WTC11 (cell line): ENCODE measurements around the gene PCDHGA8. TPM values are rescaled to one million over a fixed set of nuclear protein-coding genes. Genes with fewer than 3 reads are reported as not detected.

Source experiments
- ATAC-seq: fragments of 200-7000 bp; cut with Tn5 transposase; 2 replicates; pipeline ENCODE4 v1.10.0; 2021; ENCODE audit warnings: mild to moderate bottlenecking, moderate library complexity
- CTCF ChIA-PET: fragments of 300-600 bp; sonication (Branson Sonifier 250); formaldehyde crosslinking; loops from one replicate; lab custom pipeline; 2021; ENCODE audit warnings: antibody characterized with exemption; lab: Charles Lee
- POLR2A ChIA-PET: fragments of 350-600 bp; sonication (Branson Sonifier 250); formaldehyde crosslinking; loops from one replicate; lab custom pipeline; 2021; ENCODE audit warnings: antibody characterized with exemption; lab: Charles Lee
- DNase-seq: peaks from one replicate; pipeline ENCODE4 v3.0.0; 2021; ENCODE audit warnings: low spot score
- H3K27ac Mint-ChIP-seq: 2 replicates; pipeline ENCODE4 v1.8.0; 2021; ENCODE audit warnings: mixed read lengths
- H3K27me3 Mint-ChIP-seq: 2 replicates; pipeline ENCODE4 v1.8.0; 2021; ENCODE audit warnings: low read depth, mild to moderate bottlenecking, moderate library complexity, mixed read lengths
- H3K36me3 Mint-ChIP-seq: 2 replicates; pipeline ENCODE4 v1.8.0; 2021; ENCODE audit warnings: mixed read lengths
- H3K4me1 Mint-ChIP-seq: 2 replicates; pipeline ENCODE4 v1.8.0; 2022; ENCODE audit warnings: mixed read lengths
- H3K4me3 Mint-ChIP-seq: 2 replicates; pipeline ENCODE4 v1.8.0; 2021; ENCODE audit warnings: mild to moderate bottlenecking, moderate library complexity, mixed read lengths
- H3K9me3 Mint-ChIP-seq: 2 replicates; pipeline ENCODE4 v1.8.0; 2021; ENCODE audit warnings: mixed read lengths
- CTCF ChIP-seq: fragments of 200-600 bp; IDR thresholded peaks from 2 replicates; pipeline ENCODE4 v1.8.0; 2022; ENCODE audit warnings: antibody characterized with exemption
- ETV6 ChIP-seq: sonication (generic); formaldehyde crosslinking; IDR thresholded peaks from 2 replicates; pipeline ENCODE4 v1.8.1; 2022; ENCODE audit warnings: mild to moderate bottlenecking, missing genetic modification reagents
- FOXJ3 ChIP-seq: sonication (generic); formaldehyde crosslinking; IDR thresholded peaks from 2 replicates; pipeline ENCODE4 v1.9.0; 2021; ENCODE audit warnings: missing genetic modification reagents, mild to moderate bottlenecking, borderline replicate concordance
- GABPB1 ChIP-seq: sonication (generic); formaldehyde crosslinking; IDR thresholded peaks from 2 replicates; pipeline ENCODE4 v1.8.1; 2023; ENCODE audit warnings: mild to moderate bottlenecking, missing genetic modification reagents
- HMGA2 ChIP-seq: fragments of 250-450 bp; sonication (Bioruptor Pico); IDR thresholded peaks from 2 replicates; pipeline ENCODE4 v1.4.0; 2021; ENCODE audit warnings: mild to moderate bottlenecking, moderate library complexity
- IRF2 ChIP-seq: sonication (generic); formaldehyde crosslinking; IDR thresholded peaks from 2 replicates; pipeline ENCODE4 v1.8.0; 2022; ENCODE audit warnings: low read depth, missing genetic modification reagents, borderline replicate concordance
- SMAD4 ChIP-seq: sonication (generic); formaldehyde crosslinking; IDR thresholded peaks from 2 replicates; pipeline ENCODE4 v1.8.0; 2022; ENCODE audit warnings: mild to moderate bottlenecking, missing genetic modification reagents
- TP53 ChIP-seq: sonication (generic); formaldehyde crosslinking; IDR thresholded peaks from 2 replicates; pipeline ENCODE4 v1.8.1; 2023; ENCODE audit warnings: mild to moderate bottlenecking, missing genetic modification reagents
- USF1 ChIP-seq: sonication (generic); formaldehyde crosslinking; IDR thresholded peaks from 2 replicates; pipeline ENCODE4 v1.8.0; 2022; ENCODE audit warnings: mild to moderate bottlenecking, missing genetic modification reagents
- ZBTB21 ChIP-seq: sonication (generic); formaldehyde crosslinking; IDR thresholded peaks from 2 replicates; pipeline ENCODE4 v1.8.1; 2023; ENCODE audit warnings: mild to moderate bottlenecking, missing genetic modification reagents, borderline replicate concordance
- ZMAT4 ChIP-seq: fragments of 250-450 bp; sonication (Bioruptor Pico); IDR thresholded peaks from 2 replicates; pipeline ENCODE4 v1.9.0; 2021; ENCODE audit warnings: mild to moderate bottlenecking
- ZNF512 ChIP-seq: sonication (generic); formaldehyde crosslinking; IDR thresholded peaks from 2 replicates; pipeline ENCODE4 v1.8.1; 2022; ENCODE audit warnings: missing genetic modification reagents, borderline replicate concordance
- total RNA-seq: library from RNA; stranded (reverse); gene quantifications from 3 replicates; pipeline ENCODE4 v1.2.3, GENCODE V29; 2021
- TF ChIP-seq, protein P1 (sequence below): sonication (generic); formaldehyde crosslinking; IDR thresholded peaks from 2 replicates; pipeline ENCODE4 v1.8.1; 2023; ENCODE audit warnings: mild to moderate bottlenecking, missing genetic modification reagents, borderline replicate concordance
- TF ChIP-seq, protein P2 (sequence below): sonication (generic); formaldehyde crosslinking; IDR thresholded peaks from 2 replicates; pipeline ENCODE4 v1.8.1; 2023; ENCODE audit warnings: mild to moderate bottlenecking, moderate library complexity, missing genetic modification reagents

Gene PCDHGA8
- total RNA-seq, 1 experiment from 2014 or later, result 2.1 TPM

DNA sequence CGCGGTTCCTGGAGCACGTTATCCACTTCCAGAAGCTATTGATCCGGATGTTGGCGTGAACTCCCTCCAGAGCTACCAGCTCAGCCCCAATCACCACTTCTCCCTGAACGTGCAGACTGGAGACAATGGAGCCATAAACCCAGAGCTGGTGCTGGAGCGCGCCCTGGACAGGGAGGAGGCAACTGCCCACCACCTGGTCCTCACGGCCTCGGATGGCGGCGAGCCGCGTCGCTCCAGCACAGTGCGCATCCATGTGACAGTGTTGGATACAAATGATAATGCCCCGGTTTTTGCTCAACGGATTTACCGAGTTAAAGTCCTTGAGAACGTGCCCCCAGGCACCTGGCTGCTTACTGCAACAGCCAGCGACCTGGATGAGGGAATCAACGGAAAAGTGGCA is 11.0 kb downstream of the PCDHGA8 start (continued):
- TF ChIP-seq ZNF512 (CRISPR knock-in tag) (no peak), IRF2 (CRISPR knock-in tag) (no peak), GABPB1 (no peak)
- TF ChIP-seq, protein P1, sequence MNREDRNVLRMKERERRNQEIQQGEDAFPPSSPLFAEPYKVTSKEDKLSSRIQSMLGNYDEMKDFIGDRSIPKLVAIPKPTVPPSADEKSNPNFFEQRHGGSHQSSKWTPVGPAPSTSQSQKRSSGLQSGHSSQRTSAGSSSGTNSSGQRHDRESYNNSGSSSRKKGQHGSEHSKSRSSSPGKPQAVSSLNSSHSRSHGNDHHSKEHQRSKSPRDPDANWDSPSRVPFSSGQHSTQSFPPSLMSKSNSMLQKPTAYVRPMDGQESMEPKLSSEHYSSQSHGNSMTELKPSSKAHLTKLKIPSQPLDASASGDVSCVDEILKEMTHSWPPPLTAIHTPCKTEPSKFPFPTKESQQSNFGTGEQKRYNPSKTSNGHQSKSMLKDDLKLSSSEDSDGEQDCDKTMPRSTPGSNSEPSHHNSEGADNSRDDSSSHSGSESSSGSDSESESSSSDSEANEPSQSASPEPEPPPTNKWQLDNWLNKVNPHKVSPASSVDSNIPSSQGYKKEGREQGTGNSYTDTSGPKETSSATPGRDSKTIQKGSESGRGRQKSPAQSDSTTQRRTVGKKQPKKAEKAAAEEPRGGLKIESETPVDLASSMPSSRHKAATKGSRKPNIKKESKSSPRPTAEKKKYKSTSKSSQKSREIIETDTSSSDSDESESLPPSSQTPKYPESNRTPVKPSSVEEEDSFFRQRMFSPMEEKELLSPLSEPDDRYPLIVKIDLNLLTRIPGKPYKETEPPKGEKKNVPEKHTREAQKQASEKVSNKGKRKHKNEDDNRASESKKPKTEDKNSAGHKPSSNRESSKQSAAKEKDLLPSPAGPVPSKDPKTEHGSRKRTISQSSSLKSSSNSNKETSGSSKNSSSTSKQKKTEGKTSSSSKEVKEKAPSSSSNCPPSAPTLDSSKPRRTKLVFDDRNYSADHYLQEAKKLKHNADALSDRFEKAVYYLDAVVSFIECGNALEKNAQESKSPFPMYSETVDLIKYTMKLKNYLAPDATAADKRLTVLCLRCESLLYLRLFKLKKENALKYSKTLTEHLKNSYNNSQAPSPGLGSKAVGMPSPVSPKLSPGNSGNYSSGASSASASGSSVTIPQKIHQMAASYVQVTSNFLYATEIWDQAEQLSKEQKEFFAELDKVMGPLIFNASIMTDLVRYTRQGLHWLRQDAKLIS (CRISPR knock-in tag), result no peak

- CTCF ChIA-PET, result interaction anchor here (0.6 to 2.9 kb wide), 62 partner anchors 8 to 314 kb away, joined by 3 to 31 read pairs (median 6); partner anchors contain the start of genes DIAPH1, HDAC3, PCDHB11 and PCDHB12
- Mint-ChIP-seq H3K4me1 (peaks cover 12% of the 10 kb centered on the region), H3K9me3 (peaks cover 18% of the 10 kb centered on the region), H3K36me3 (peaks cover 26% of the 10 kb centered on the region), H3K27me3 (peaks cover 19% of the 10 kb centered on the region)
- TF ChIP-seq CTCF, result peak; percentile 64
- TF ChIP-seq, protein P2, sequence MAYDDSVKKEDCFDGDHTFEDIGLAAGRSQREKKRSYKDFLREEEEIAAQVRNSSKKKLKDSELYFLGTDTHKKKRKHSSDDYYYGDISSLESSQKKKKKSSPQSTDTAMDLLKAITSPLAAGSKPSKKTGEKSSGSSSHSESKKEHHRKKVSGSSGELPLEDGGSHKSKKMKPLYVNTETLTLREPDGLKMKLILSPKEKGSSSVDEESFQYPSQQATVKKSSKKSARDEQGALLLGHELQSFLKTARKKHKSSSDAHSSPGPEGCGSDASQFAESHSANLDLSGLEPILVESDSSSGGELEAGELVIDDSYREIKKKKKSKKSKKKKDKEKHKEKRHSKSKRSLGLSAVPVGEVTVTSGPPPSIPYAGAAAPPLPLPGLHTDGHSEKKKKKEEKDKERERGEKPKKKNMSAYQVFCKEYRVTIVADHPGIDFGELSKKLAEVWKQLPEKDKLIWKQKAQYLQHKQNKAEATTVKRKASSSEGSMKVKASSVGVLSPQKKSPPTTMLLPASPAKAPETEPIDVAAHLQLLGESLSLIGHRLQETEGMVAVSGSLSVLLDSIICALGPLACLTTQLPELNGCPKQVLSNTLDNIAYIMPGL, result peak; percentile 94
- TF ChIP-seq, all 79 proteins: peak for 2; not testable (repeated sequence) for 77
- DNase-seq (peak; percentile 86), ATAC-seq (peak; percentile 92)
- POLR2A ChIA-PET, result interaction anchor here (0.6 to 1.2 kb wide), 2 partner anchors 10 to 163 kb away, joined by 3 to 6 read pairs; partner anchors contain the start of gene PCDHGB7
- peak within 1 kb of the TSS; percentile 45; the same call in 1 of the 2 replicates for H3K27ac Mint-ChIP-seq
- peak within 1 kb of the TSS; percentile 96 for H3K4me3 Mint-ChIP-seq
Measured at GRCh38 chr5:141407790-141408505, 15.5 kb downstream of the PCDHGA8 start, which contains the start of gene PCDHGB6. Gene PCDHGB6, plus strand, starts transcription at chr5:141408021. Its CDS starts 182 bp downstream, at chr5:141408203.

- DNase-seq, result no peak
- H3K27me3 Mint-ChIP-seq, result peaks cover 25% of the 10 kb centered on the region
- peaks cover 15% of the 10 kb centered on the region for H3K9me3 Mint-ChIP-seq
- CTCF ChIA-PET, result no interaction called here
- TF ChIP-seq ZBTB21 (CRISPR knock-in tag), result no peak
- TF ChIP-seq TP53 (CRISPR knock-in tag), result no peak
- TF ChIP-seq ETV6 (CRISPR knock-in tag), result no peak
- no peak for TF ChIP-seq FOXJ3 (CRISPR knock-in tag)
- no peak for TF ChIP-seq ZMAT4 (CRISPR knock-in tag)
- no peak for TF ChIP-seq SMAD4 (CRISPR knock-in tag)
- TF ChIP-seq USF1 (CRISPR knock-in tag), result no peak
- TF ChIP-seq HMGA2 (CRISPR knock-in tag), result no peak
- peaks cover 17% of the 10 kb centered on the region for H3K4me1 Mint-ChIP-seq
- peaks cover 22% of the 10 kb centered on the region for H3K36me3 Mint-ChIP-seq
- no peak for ATAC-seq
- POLR2A ChIA-PET, result no interaction called here
- peak overlapping the region; percentile 13; the same call in 1 of the 2 replicates for H3K27ac Mint-ChIP-seq
- peak overlapping the region; percentile 96 for H3K4me3 Mint-ChIP-seq
Measured at GRCh38 chr5:141409598-141410306, 17.3 kb downstream of the PCDHGA8 start.
